ENCODE data around the gene ZNF462.
A peak's percentile ranks its signal among the peaks of the same experiment; 100 is the strongest.

The ZNF462 gene

DNA sequence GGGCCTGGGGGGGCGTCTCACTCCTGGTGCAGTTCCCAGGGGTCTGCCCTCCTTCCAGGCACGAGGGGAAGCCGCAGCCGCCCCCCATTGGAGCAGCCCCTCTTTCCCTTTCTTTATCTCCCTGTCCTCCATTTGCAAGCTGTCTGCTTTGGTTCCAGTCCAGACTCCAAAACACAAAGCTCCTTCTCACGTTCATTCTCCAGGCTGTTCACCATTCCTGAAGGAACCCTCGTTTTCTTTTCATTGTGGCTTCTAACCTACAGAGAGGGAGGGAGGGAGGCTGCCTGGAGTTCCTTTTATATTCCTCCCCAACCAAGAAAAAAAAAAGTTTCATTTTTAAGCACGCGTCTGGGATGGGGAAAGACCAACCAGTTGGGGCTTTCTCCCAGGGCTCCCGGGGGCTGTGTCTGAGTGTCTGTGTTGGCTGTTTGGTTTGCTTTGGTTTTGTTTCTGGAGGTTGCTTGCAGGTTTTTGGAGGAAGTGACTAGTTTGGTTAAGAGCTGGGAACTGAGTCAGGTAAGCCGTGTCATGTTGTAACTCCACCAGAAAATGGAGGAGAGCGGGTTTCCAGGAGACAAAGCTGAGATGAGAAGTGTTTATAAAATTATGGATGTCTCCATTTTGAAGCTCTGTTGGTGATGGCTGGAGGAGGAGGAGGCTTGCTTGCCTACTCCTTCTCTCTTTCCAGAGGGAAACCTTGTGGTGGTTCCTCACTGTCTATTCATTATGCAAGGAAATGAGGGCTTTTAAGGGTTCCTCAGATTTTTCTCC, 1.6 kb downstream of the ZNF462 start:
- FAIRE-seq, result no peak

DNA sequence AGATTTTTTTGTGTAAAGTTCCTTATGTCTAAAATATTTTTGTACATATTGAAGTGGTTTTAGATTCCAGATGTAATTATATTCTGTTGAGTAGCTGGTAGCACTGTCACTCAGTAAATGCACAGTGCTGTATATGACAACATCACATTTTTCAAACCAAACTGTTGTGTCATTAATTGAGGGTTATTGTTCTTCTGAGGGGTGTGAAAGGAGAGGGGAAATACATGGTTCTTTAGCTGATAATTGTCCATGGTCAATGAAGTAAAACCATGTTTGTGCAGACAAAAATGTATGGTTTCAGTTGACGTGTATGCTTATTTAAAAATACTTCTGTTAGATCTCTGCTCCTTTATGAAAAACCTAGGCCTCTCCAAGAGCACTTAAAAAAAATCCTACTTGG, 3.3 kb downstream of the ZNF462 start:
- FAIRE-seq, result peak; percentile 49

DNA sequence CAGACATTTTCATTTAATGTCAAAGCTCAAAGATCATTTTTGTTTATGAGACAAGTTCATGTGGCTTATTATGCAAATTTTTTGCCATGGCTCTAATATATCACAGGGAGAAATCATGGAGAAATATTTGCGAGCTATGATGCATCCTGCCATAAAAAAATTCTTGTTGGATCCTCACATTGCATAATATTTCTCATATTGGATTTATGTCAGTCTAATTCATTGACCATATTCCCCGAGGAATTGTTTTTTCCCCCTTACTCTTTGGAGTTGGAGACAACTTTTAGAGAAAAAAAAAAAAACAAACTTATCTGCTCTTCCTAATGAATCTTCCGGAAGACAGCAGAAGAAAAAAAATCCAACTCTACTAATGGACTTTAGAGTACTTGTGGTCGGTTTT, 4.3 kb downstream of the ZNF462 start:
- no peak for FAIRE-seq

DNA sequence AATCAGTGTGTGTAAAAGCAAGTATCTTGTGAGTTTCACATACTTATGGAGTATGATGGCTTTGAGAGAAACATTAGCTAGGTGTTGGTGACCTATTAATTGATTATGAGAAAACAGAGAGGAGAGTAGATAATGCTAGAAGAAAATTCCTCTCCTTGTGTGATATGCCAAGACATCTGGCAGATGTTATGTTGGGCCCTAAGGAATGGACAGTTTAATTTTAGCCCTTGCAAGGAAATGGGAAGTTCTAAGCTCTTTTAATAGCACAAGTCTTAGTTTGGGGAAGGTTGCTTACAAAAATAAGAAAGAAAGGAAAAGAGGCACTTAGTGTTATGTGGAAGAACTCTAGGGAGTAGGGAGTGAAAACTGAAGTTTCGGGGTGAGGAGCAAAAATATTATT, 5.1 kb downstream of the ZNF462 start:
- no peak for FAIRE-seq

DNA sequence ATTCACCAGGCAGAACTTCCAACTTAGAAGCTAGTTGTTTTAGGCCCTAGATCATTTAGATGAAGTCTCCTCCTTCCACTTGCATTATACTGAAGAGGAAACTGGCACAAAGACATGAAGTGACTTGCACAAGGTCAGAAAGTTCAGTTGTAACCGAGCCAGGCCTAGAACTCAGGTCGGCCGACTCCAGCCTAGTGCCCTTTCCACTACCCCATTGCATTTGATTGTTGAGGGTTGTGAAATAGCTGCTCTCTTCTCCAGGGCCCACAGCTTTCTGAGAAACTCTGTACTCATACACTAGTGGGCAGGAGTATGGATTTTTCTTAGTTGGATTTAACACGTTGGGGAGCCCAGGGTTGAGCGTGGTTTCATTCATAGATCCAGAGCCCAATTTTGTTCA, 5.6 kb downstream of the ZNF462 start:
- FAIRE-seq, result no peak

DNA sequence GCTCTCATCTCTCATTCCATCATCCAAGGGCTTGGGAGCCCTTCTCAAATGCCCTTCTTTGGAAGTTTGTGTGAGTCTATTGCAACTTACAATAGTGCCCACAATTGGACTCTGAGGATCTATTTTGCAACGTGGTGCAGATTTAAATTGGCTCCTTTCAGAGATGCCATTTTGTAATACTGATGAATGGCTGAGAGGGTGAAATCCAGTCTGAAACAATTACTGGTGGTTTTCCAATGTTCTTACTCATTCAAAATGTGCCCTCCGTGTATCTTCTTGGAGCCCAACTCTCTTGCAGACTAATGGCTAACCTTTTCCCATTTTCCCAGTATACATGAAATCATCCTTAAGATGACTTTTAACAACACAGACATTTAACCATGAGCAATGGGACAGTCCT, 6.1 kb downstream of the ZNF462 start:
- no peak for FAIRE-seq

DNA sequence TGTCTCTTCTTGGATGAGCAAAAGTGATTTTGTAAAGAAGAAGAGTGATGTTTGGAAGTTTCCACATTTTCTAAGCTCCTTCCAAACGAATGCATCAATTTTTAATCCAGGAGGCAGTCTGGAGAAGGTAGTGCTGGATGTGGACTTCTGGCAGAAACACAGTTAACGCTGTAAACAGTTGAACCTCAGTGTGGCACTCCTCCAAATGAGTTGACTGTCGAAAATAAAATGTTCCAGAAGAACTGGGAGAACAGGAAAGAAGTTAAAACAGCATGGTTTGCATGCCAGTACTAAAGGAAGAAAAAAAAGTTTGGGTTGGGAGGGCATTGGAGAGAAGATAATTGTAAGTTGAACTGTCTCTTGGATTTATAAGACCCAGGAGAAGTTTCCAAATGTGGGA, 6.5 kb downstream of the ZNF462 start:
- peak; percentile 27 for FAIRE-seq

DNA sequence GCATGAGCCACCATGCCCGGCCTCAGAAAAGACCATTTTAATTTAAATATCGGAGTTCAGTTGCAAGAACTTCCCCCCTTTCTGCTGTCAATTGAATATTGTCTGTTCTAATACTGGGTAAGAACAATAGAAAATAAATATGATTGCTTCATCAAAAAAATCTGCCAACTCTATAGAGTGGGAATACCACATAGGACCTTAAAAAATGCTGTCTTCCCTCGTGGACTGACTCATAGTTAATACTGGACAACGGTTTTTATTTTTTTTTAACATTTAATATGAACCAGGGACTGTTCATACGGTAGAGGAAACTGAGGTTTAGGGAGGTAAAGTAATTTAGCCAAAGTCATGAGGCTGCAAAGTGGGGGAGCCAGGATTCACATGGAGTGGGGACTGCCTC, 9.7 kb downstream of the ZNF462 start:
- no peak for FAIRE-seq

DNA sequence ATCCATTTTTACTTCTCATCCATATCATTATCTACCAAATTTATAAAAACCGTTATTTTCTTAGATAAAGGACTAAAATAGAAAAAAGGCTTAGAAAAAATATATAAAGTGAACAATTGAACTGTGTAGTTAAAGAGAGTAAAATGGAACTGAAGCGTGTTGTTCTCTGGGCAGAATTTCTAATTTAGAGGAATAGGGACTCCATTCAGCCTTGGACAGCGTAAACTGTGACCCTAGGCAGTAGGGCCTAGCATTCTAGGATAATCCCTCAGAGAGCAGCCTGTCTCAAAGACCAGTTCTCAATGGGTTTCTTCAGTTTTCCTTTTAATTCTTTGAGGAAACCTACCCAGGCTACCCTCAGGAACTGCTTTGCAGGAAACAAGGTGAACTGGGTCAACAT, 11.1 kb downstream of the ZNF462 start:
- FAIRE-seq, result no peak

DNA sequence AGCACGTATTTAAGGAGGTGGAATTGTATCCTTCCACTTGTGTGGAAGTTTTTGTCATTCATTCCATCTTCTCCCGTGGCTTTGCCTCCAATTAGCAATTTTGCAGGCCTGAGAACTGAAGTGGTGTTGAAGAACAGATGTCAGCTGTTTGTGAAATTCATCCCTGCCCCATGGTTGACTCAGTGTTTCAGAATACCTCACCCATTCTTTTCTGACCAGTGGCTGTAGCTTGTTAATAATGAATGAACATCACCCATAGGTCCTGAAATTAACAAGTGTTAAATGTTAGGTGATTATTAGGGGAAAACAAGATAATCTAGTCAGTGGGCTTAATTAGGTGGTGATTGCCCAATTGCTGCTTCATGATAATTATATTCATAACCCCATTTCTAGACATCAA, 11.7 kb downstream of the ZNF462 start:
- FAIRE-seq, result no peak

DNA sequence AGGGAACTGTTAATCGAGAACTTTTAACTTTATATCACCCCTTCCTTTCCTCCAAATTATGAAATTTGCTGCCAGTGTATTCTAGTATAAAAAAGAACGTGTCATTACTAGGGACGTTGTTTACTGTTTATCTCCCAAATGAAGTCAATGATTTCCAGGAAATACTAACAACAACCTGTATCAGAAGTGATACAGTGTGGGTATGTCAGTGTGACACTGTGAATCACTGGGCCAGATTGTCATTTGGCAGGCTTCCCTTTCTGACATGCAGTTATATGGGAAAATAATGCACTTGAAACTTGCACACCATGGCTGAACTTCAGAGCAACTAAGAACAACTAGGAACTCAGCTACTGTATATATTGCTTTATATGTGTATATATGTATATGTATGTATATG, 12.6 kb downstream of the ZNF462 start:
- FAIRE-seq, result no peak

DNA sequence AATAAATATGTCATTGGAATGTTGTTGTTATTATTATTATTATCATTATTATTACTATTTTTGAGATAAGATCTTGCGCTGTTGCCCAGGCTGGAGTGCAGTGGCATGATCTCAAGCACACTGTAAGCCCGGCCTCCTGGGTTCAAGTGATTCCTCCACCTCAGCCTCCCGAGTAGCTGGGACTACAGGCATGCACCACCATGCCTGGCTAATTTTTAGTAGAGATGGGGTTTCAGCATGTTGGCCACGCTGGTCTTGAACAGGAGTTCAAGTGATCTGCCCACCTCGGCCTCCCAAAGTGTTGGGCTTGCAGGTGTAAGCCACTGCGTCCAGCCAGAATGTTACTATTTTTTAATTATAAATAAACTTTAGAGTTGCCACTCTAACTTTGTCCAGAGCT, 14.4 kb downstream of the ZNF462 start:
- FAIRE-seq, result no peak

DNA sequence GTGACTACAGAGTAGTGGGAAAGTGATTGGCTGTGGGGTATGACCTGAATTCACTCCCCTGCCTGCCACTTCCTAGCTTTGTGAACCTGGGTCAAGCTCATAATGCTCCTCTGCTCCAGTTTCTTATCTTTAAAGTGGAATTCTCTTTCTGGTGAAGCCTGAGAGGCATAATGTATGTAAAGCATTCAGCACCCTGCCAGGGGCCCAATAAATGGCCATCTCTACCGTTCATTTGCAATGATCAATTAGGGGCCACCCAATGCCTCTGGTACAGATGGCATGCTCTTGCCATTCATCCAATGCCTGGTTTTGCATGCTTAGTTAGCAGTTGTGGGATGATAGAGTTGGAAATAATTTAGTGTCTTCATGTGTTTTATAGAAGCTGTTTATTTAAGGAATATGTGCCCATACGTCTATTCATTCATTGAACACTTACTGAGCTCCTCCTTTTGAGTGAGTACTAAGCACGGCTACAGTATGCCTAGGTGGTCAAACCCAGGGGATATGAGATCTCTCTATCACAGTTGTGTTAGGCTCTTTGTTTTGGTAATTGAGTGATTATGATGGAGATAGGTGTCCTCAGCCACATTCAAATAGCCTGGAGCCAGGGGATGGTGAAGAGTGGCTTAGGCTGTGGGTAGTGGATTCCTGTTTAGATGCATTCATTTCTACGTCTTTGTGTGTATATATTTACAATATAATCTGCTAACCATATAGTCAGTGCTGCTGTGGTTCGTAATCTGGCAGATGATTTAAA, 15.3 kb downstream of the ZNF462 start:
- FAIRE-seq, result peak; percentile 60

DNA sequence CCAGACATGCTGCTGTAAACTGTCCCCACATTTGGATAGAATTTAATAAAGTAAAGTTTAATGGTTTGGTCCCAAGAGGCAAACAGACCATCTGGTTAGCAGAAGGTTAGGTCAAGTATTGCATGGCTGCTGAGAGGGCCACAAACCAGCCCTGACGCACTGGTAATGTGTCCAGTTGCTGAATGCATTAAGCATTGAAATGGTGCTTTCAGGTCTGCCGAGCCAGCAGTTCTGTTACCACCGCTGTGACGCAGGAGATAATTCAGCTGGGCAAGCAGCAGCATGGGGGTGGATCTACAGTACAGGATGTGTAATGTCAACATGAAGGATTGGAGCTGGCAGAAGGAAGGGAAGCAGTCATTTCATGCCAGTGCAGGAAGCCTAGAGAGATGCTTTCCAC, 16.0 kb downstream of the ZNF462 start:
- peak; percentile 97 for FAIRE-seq

DNA sequence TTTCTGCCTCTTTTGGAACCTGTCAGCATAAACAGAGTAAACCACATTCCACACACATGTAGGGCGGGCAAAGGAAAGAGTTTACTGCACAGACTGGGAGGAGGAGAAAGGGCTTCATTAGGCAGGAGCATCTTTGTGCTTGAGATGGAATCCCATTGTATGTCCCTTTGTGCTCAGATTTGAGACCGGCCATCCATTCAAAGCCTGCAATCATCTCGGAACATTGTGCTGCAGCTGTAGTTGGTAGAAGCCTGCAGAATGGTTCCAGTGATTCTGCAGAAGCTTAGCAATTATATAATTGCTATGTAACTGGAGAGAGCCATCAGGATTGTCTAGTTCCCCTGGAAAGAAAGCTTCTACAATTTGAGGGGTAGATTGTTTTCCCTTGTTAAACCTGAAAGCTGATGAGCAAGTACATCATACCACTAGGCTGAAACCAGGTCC, 16.5 kb downstream of the ZNF462 start:
- no peak for FAIRE-seq

DNA sequence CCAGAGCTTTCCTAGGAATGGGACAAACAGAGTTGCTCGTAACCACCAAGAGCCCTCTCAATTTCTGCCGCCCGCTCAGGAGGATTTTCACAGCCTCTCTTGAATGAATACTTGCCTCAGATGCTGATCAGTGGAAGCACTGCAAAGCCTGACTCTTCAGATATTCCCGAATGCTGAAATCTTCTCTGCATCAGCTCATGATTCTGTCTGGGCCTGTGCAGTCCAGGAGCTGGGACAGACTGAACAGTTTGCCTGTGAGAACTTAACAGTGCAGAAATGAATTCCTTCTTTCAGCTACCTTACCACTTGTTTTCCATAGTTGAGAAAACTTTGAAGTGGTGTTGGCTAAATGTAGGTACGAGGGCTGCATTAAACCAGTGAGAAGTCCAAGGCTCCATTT, 17.1 kb downstream of the ZNF462 start:
- no peak for FAIRE-seq

DNA sequence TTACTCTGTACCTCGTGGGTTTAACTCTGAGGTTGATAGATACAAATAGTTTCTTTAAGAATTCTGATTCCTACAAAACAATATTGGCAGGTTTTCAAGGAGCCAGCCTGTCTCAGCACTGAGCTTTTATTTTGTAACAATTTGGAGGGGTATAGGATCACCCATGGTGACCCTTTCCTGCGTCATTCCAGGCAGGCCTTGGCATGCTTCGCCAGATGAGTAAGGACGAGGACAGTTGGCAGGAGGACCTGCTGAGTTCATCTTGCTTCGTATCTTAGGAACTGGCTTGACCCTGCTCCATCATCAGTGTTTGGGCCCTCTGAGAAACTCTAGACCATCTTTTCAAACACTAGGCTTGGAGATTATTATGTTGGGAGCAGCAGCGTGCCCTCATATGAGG, 17.9 kb downstream of the ZNF462 start:
- FAIRE-seq, result no peak

DNA sequence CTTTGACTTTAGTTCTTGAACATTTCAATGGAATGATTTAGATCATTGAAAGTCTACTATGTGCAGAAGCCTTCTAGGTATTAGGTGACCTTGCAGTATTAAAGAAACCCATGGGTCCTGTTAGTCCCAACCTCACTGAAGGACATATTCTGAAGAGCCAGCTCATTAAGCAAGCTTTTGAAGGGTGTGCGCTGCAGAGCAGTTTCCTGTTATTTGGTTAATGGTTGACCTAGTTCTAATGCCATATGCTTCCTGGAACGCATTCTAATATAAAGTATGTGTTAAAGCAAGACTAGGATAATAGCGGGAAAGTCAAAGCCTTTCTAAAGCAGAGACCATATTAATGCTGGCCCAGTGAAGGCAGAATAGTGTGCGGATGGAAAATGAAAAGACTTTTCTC, 20.1 kb downstream of the ZNF462 start:
- FAIRE-seq, result peak; percentile 96

DNA sequence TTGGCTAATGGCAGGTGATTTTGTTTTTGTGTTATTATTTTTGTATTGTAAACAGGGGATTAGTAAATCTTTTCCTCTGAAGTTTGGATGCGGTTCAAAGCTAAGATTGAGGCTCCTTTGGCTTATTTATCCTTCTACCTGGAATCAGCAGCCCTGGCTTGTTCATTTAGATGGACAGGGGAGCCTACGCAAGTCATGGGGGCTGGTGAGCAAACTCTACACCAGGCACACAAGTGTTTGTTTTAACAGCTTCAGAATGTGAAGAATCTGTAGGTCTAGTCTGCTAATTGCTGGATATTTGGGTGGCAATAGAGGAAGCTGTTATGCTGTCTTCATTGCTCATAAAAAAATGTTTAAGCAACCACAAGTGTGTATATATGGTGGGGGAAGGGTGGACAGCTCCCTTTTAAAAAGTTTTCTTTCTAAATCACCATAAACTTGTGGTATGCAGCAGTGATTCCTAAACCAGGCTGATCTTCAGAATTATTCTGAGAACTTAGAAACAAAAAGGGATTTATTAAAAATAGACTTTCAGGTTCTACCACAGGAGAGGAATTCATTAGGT, 20.7 kb downstream of the ZNF462 start:
- FAIRE-seq, result no peak

DNA sequence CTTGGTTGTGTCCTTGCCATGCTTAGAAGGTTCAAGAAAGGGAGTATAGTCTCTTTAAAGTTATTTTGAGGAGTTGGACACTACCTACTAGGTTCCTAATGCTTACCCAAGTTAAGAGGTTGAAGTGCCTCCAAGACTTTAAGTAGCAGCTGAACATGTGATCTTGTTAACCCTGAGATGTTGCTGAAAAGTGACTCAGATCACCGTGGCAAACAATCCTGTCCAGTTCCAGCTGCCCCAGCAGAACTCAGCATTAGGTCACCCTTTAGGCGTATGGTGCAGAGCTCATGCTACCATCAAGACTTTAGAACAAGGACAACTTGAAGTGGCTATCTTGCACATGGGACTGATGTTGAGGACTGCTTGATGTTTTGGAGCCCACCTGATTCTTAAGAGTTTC, 22.5 kb downstream of the ZNF462 start:
- peak; percentile 5 for FAIRE-seq

DNA sequence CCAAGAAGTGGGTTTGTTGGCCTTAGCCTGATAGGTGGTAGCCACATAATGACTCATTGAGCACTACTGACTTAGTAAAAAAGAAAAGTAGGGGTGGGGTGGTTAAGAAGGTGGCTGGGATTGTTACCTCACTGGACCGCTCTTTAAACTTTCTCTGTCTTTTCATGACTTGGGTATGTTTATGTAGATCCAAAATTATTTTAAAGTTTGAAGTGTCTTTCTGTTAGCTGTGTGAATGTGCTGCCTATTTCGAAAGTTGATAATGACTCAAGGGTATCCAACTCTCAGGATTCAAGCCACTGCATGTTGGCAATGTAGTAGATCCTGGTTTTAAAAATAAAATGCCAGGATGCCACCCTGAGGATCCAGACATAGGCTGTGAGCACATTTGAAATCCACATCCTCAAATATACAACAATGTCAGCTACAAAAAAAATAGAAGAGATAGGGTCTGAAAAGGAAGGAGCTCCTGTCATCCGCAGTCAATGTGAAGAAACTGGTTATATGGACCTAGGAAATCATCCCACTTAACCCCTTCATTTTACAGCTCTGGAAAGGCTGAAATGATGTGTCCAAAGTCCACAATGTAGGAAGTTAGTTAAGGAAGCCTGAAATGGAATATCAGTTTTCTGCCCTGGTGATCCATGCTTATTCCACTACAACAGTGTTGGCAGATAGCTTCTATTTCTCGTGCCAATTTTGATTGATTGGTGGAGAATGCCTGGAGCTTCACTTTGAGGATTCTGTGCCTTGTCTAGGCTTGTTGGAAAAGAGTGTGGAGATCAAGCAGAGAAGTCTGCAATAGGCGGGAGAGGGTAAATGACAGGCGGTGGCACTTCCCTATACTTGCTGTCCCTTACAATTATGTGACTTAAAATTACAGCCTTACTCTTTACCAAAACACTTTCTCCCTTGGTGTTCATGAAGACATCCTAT, 23.4 kb downstream of the ZNF462 start:
- FAIRE-seq, result no peak

DNA sequence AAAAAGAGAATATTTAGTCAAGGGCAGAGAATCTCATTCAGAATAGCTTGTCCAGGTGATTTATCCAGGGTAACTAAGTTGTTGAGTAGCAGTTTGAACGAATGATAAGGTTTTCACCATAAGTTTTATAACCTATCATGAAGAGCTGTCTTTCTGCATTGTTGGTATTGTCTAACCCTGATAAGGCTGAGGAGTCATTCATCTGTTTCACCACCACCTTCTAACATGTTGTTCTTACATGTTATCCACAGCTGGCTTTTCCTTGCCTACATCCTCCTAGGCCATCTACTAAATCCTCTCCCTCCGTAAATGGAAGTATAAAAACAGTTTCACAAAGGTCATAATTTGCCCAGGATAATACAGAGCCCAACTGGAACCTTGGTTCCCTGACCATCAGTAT, 24.1 kb downstream of the ZNF462 start:
- no peak for FAIRE-seq

DNA sequence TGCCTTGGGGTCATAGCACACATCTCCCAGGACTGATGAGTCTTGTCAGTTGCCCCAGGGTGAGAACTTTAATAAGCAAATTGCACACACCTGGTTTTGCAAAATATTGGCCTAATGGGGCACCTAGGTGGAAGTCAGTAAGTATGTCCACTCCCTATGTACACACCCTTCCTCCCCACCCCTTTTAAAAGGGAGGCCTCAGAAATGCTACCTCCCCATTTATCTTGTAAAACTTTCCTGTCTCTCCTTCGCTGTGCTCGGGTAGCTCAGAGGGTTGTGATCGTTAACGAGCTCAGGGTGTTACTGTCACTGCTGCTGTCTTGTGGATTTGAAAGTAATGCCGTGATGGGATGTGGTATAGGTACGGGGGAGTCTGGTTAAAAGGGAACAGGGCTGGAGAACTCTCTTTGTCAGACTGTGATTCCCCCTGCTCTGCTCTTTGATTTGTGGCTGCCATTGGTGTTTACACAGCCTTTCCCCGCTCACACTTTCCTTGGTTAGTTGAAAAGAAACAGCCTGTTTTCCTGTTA, 26.2 kb downstream of the ZNF462 start:
- no peak for FAIRE-seq

Data from islet of Langerhans (tissue), 1 donor.